KG1 (cell line): ENCODE data around the gene STAG3.
"Not testable (repeated sequence)": the region's sequence is repeated elsewhere in the genome, so short reads cannot be mapped to it uniquely, and the experiment has no call there.

Experiments
- DNase-seq: peaks from one replicate; lab custom pipeline; 2025; lab: John Stamatoyannopoulos, UW

Gene STAG3

DNA sequence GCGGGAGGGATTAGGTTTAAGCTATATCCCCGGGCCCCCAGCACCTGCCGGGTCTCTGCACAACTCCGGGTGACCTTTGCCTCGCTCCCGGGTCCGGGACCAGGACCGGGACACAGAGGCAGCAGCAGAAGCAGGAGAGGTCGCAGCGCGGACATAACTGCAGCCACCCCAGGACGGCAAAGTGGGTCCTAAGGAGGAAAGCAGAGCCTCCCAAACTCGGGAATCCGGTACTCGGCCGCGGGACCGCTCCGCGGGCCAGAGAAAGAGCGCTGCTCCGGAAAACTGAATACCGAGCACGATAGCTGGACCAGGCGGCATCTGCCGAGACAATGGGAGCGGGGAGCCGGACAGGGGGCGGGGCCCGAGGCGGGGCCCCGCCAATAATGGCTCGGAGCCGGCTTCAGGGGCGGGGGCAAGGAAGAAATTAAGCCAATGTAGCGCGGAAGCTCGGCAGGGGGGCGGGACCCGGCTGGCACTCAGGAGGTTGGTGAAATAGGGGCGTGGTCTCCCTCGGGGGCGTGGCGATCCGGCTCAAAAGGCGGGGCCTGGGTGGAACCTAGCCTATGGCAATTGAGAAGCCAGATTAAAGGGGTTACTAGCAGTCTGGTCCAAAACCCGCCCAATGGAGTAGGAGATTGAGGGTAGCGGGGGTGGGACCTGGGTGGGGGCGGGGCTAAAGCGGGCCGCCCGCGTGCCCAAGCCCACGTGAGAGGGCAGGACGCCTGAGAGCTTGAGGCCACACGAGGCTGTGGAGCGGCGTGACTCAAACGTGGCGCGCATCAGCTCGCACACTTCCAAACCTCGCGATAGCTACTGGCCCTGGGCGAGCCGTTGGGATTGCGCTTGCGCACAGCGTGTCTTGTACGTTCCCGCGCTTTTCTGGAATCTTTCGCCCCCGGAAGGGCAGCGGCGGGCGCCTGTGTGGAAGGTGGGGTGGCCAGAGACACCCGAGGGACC lies at the start of gene STAG3, which contains the start of gene GPC2:
Gene STAG3, plus strand, starts transcription at position 874 of the 957 bp plus-strand sequence. CDS start 2,639 bp downstream, outside the sequence.
Gene GPC2, minus strand, starts transcription at position 337 of the 957 bp plus-strand sequence. Its CDS starts 182 bp downstream, at position 155.
- DNase-seq, result peak; percentile 35

GRCh38 chr7:100128637-100128963 lies 49.1 kb upstream of the STAG3 start:
- DNase-seq, result no peak

GRCh38 chr7:100130220-100130607 lies 47.5 kb upstream of the STAG3 start:
- not testable (repeated sequence) for DNase-seq

DNA sequence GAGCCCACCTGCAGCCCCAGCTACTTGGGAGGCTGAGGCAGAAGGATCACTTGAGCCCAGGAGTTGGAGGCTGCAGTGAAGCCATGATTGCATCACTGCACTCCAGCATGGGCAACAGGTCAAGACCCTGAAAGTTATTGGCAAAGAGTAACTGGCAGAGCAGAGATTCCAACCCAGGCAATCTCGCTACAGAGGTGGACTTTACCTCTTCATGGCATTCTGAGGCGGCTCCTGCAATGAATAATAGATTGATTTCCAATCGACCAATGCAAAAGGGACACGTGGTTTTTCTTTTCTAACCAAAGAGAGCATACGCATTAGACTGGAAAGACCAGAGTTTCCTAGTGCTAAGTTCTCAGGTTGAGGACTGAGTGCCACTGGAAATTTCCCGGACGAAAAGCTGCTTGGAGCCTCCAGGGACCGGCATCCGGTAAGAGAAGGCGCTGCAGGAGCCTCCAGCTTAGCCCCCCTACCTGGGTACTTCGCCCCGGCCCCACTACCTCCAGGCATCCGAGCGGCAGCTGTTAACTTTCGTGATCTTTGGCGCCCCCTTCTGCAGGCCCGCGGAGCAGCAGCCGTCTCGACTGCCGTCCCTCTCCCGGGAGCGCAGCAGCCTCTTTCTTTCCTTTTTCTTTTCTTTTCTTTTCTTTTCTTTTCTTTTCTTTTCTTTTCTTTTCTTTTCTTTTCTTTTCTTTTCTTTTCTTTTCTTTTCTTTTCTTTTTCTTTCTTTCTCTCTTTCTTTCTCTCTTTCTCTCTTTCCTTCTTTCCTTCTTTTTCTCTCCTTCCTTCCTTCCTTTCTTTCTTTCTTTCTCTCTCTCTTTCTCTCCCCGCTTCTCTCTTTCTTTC lies 46.9 kb upstream of the STAG3 start:
- DNase-seq, result no peak

- no peak for DNase-seq
Observed at GRCh38 chr7:100132126-100132525, 45.6 kb upstream of the STAG3 start.

DNA sequence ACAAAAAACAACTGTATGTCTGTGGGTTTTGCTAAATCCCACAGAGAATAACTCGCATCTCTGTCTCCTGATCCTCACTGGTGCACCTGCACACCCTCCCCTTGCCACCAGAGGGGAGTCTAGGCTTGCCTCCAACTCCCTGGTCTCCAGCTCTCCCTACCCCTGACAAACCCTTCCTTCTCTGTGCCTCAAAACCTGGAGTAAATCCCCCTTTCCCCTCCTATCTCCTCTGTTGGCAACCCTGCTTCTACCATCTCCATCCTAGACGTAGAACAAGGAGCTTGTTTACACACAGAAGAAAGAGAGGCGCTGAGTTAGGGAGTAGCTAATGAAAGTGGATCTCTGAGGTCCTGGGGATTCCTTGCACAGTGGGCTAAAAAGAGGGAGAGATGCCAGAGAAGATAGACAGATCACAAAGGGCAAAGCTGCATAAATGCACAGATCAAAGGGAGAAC lies 45.0 kb upstream of the STAG3 start:
- no peak for DNase-seq

- DNase-seq, result no peak
Observed at GRCh38 chr7:100137851-100138760, 39.6 kb upstream of the STAG3 start.

GRCh38 chr7:100141555-100141949 lies 36.2 kb upstream of the STAG3 start:
- DNase-seq, result no peak

GRCh38 chr7:100142461-100142860 lies 35.3 kb upstream of the STAG3 start:
- DNase-seq, result no peak

GRCh38 chr7:100146350-100146749 lies 31.4 kb upstream of the STAG3 start:
- not testable (repeated sequence) for DNase-seq

DNA sequence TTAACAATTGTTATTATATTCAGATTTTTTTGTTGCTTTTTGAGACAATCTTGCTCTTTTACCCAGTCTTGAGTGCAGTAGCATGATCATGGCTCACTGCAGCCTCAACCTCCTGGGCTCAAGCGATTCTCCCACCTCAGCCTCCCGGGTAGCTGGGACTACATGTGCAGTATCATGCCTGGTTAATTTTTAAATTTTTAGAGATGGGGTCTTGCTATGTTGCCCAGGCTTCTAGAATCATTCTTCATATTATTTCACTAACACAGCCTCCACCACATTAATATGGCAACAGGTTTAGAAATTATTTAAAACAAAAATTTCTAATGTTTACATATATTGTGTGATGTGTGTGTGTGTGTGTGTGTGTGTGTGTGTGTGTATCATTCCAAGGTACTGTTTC lies 30.4 kb upstream of the STAG3 start:
- DNase-seq, result no peak

- DNase-seq, result no peak
Observed at GRCh38 chr7:100148225-100148558, 29.5 kb upstream of the STAG3 start.

- peak; percentile 74 for DNase-seq
Observed at GRCh38 chr7:100148559-100149328, 29.0 kb upstream of the STAG3 start, which contains the start of gene LAMTOR4. LAMTOR4 (plus strand) TSS chr7:100148918; CDS start chr7:100148973, 55 bp downstream.

DNA sequence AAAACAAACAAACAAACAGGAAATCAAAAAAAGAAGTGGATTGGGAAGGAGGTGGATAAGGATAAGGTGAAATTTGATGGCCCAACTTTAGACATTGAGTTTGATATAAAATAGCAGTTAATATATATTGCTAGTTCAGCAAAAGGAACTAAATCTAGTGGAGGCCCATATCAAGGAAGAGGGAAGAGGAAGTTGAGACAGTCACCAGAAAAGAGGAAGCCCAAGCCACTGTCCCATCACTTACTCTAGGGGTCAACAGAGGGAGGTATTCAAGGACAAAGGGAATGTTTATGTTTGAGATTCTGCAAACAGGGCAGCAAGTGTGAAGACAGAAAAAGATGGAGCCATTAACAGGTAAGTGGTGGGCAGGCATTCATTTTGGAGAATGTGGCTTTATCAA lies 25.3 kb upstream of the STAG3 start:
- no peak for DNase-seq

GRCh38 chr7:100152937-100153666 lies 24.6 kb upstream of the STAG3 start:
- DNase-seq, result no peak

GRCh38 chr7:100153708-100154535 lies 23.8 kb upstream of the STAG3 start:
- no peak for DNase-seq

GRCh38 chr7:100154651-100155491 lies 22.8 kb upstream of the STAG3 start:
- DNase-seq, result no peak
